Measurements from ENCODE around the gene PLXNA2. TPM values are rescaled to one million over a fixed set of nuclear protein-coding genes. Genes with fewer than 3 reads are reported as not detected.

The PLXNA2 gene
- total and polyA plus RNA-seq, 2 of the 13 experiments (the other 11 are each of a cell fraction or from before 2014, with no cell fraction given) = 1.1 to 2.1 TPM

GRCh38 chr1:208207388-208208131 is 36.6 kb downstream of the PLXNA2 start (continued):
- TF ChIP-seq ARID5B (CRISPR knock-in tag; IDR thresholded peaks at IDR 0.05) (peak; percentile 30; the same call in 1 of the 2 replicates), MTF2 (CRISPR knock-in tag; IDR thresholded peaks at IDR 0.05; ENCODE audit: borderline replicate concordance) (no peak), ZNF773 (CRISPR knock-in tag; IDR thresholded peaks at IDR 0.05; ENCODE audit: borderline replicate concordance) (no peak), ZNF180 (CRISPR knock-in tag; IDR thresholded peaks at IDR 0.05; ENCODE audit: borderline replicate concordance, low read depth) (no peak), ZNF343 (CRISPR knock-in tag; IDR thresholded peaks at IDR 0.05) (no peak), STAG1 (CRISPR knock-in tag; IDR thresholded peaks at IDR 0.05) (0 out of 2 replicates have a peak, but pooled peaks have one; percentile 2), BHLHE40 (IDR thresholded peaks at IDR 0.05; ENCODE audit: low read length) (no peak), CC2D1A (CRISPR knock-in tag; IDR thresholded peaks at IDR 0.05) (0 out of 2 replicates have a peak, but pooled peaks have one; percentile 41), LCORL (IDR thresholded peaks at IDR 0.05) (no peak), LCORL (CRISPR knock-in tag; IDR thresholded peaks at IDR 0.05) (0 out of 2 replicates have a peak, but pooled peaks have one; percentile 21), SALL1 (CRISPR knock-in tag; IDR thresholded peaks at IDR 0.05) (peak; percentile 60; the same call in 1 of the 2 replicates), ZNF441 (CRISPR knock-in tag; IDR thresholded peaks at IDR 0.05; ENCODE audit: borderline replicate concordance) (0 out of 2 replicates have a peak, but pooled peaks have one; percentile 22), ZSCAN31 (CRISPR knock-in tag; IDR thresholded peaks at IDR 0.05; ENCODE audit: low read depth) (no peak), THRA (CRISPR knock-in tag; IDR thresholded peaks at IDR 0.05; ENCODE audit: borderline replicate concordance) (0 out of 2 replicates have a peak, but pooled peaks have one; percentile 19), FOSL2 (CRISPR knock-in tag; IDR thresholded peaks at IDR 0.05) (peak; percentile 19; the same call in 1 of the 2 replicates), SP5 (CRISPR knock-in tag; IDR thresholded peaks at IDR 0.05; ENCODE audit: borderline replicate concordance, low read depth) (peak; percentile 40; the same call in 1 of the 2 replicates), SOX13 (IDR thresholded peaks at IDR 0.05) (no peak), SOX13 (CRISPR knock-in tag; conservative IDR thresholded peaks at IDR 0.05 in 1 of 2, IDR thresholded peaks at IDR 0.05 in 1 of 2) (peak in 1 of 2 experiments; percentile 8; a peak in 1 of 4 replicates), RFXAP (CRISPR knock-in tag; IDR thresholded peaks at IDR 0.05; ENCODE audit: borderline replicate concordance) (0 out of 2 replicates have a peak, but pooled peaks have one; percentile 55), BCL6 (CRISPR knock-in tag; IDR thresholded peaks at IDR 0.05) (0 out of 2 replicates have a peak, but pooled peaks have one; percentile 35), HOXA3 (CRISPR knock-in tag; IDR thresholded peaks at IDR 0.05) (peak; percentile 38; the same call in 1 of the 2 replicates), FOSL1 (CRISPR knock-in tag; IDR thresholded peaks at IDR 0.05; ENCODE audit: borderline replicate concordance) (no peak), ZNF44 (CRISPR knock-in tag; IDR thresholded peaks at IDR 0.05) (no peak), ZMYM4 (CRISPR knock-in tag; IDR thresholded peaks at IDR 0.05) (0 out of 2 replicates have a peak, but pooled peaks have one; percentile 25)

All from HepG2 (cell line).